ENCODE results near the gene TTC12. TPM values are rescaled to one million over a fixed set of nuclear protein-coding genes. Genes with fewer than 3 reads are reported as not detected.

TTC12 gene
- total and polyA plus RNA-seq, 2 of the 4 experiments (the other 2 are of a cell fraction) = 10.0 to 14.7 TPM

DNA sequence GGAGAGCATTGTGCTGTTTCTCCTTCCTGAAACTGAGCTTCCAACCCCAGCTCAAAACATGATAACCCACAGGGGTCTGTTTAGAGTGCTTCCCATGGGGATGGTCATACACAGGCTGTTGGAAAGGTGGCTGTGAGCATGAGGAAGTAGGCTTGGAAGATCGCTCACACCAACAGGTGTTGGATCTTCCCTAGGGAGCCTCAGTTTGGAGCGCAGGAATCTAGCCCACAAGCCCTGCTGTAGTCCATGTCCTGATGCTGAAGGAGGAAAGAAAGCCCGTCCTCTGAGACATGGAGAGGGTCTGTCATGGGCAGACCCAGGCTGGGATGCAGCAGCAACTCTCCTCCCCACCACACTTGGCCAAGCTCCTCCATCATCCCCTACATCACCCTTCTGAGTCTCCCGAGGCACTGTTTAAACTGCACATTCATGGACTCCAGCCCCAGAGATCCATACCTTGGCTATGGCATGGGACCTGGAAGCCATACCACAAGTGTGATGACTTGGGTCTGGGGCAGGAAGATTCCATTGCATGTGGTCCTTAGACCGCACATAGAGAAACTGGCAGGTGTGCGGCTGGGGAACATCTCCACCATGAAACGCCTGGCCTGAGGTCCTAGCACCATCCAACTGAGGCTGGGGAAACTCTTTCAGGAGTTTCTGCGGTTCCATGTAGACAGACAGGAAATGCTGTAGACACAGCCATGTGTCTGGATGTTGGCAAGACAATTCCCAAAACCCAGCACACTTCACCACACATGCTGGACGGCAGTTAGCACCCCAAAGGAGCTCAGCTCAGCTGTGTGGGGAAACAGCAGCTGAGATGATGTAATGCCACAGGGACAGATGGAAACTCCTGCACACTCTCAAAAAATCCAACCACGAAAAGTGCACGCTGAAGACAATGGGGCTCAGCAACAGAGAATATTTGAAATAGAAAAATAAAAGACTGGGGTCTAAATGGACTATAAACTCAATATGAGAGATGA, 27.6 kb upstream of the TTC12 start:
- Histone ChIP-seq H3K4me1 (ENCODE audit: control insufficient read depth, insufficient read depth, low read length) (peaks cover 6% of the 10 kb centered on the region; the same call in 1 of the 2 replicates), H4K8ac (ENCODE audit: low read depth in 2 of 2, low read length in 2 of 2) (no peak overlapping the region), H3K9ac (ENCODE audit: low read depth, low read length) (no peak overlapping the region), H4K91ac (ENCODE audit: insufficient read depth, low read depth, low read length) (no peak overlapping the region), H2AK9ac (replicated peaks; ENCODE audit: low read depth, low read length, poor library complexity) (no peak overlapping the region), H4K20me1 (ENCODE audit: insufficient read depth, low read length) (no peaks in the 10 kb centered on the region), H3K4ac (ENCODE audit: low read depth, low read length) (no peak overlapping the region), H3K23ac (ENCODE audit: low read depth, low read length) (no peak overlapping the region), H2BK20ac (ENCODE audit: low read depth, low read length) (no peak overlapping the region), H3K4me2 (ENCODE audit: low read depth, low read length) (no peak overlapping the region; the same call in 1 of the 2 replicates), H4K5ac (ENCODE audit: low read depth, low read length) (no peak overlapping the region), H3K56ac (ENCODE audit: extremely low read depth, insufficient read depth, low read length) (no peak overlapping the region), H2BK120ac (ENCODE audit: low read depth, low read length) (no peak overlapping the region), H3K9me3 (ENCODE audit: control insufficient read depth, insufficient read depth, low read length) (no peaks in the 10 kb centered on the region), H3K9me1 (ENCODE audit: insufficient read depth, low read length) (no peaks in the 10 kb centered on the region), H3K79me1 (ENCODE audit: low read depth in 1 of 2, low read length in 2 of 2) (no peaks in the 10 kb centered on the region), H3K36me3 (ENCODE audit: control insufficient read depth, insufficient read depth, low read length) (no peaks in the 10 kb centered on the region), H3K27me3 (ENCODE audit: control insufficient read depth, insufficient read depth, low read length) (peaks cover 11% of the 10 kb centered on the region; the same call in 1 of the 2 replicates), H2BK5ac (ENCODE audit: low read depth, low read length, poor library complexity, severe bottlenecking) (no peak overlapping the region), H2AK5ac (ENCODE audit: low read depth, low read length) (no peak overlapping the region), H3K4me3 (ENCODE audit: insufficient read depth, low read depth, low read length) (no peak overlapping the region), H3K18ac (ENCODE audit: low read depth, low read length) (no peak overlapping the region), H2AFZ (replicated peaks; ENCODE audit: low read length, poor library complexity) (no peak overlapping the region), H3K27ac (ENCODE audit: insufficient read depth, low read length) (no peak overlapping the region), H3K14ac (replicated peaks; ENCODE audit: low read depth, low read length) (no peak overlapping the region), H2BK15ac (ENCODE audit: low read depth, low read length) (no peak overlapping the region)
- ATAC-seq (ENCODE audit: low read depth) (no peak), DNase-seq (no peak)
- in situ Hi-C loops (cut with MboI; ENCODE audit: low sequenced_read_pairs) = loop anchor here (10.0 to 25.0 kb wide), 3 partner anchors 1002 to 1175 kb away; partner anchors contain the start of gene PTS
- BruUV-seq (replicated peaks) = no TSS peak
- CTCF ChIA-PET = no interaction called here
- TF ChIP-seq, protein P1, sequence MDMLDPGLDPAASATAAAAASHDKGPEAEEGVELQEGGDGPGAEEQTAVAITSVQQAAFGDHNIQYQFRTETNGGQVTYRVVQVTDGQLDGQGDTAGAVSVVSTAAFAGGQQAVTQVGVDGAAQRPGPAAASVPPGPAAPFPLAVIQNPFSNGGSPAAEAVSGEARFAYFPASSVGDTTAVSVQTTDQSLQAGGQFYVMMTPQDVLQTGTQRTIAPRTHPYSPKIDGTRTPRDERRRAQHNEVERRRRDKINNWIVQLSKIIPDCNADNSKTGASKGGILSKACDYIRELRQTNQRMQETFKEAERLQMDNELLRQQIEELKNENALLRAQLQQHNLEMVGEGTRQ (IDR thresholded peaks at IDR 0.05; ENCODE audit: low read depth, low read length) = no peak
- TF ChIP-seq CEBPB (IDR thresholded peaks at IDR 0.05; ENCODE audit: low read depth, low read length) (no peak), BHLHE40 (IDR thresholded peaks at IDR 0.05; ENCODE audit: low read depth, low read length) (no peak), FOS (IDR thresholded peaks at IDR 0.05; ENCODE audit: low read depth, low read length) (no peak), ELK1 (IDR thresholded peaks at IDR 0.05; ENCODE audit: borderline replicate concordance, low read depth, low read length) (no peak), MXI1 (IDR thresholded peaks at IDR 0.05; ENCODE audit: borderline replicate concordance, low read depth, low read length) (no peak), RFX5 (IDR thresholded peaks at IDR 0.05; ENCODE audit: low read depth, low read length) (no peak)
- dilution Hi-C loops (cut with HindIII; ENCODE audit: low sequenced_read_pairs, unreplicated experiment) = no loop called here
- intact Hi-C loops (cut with micrococcal nuclease) = loop anchor here (10.0 kb wide), 1 partner anchor 1172 kb away; no protein-coding TSS in a partner anchor
- 82% methylated on average over 6 of the region's 11 CpGs; no CpG with 5 or more reads in 1 of the 2 experiments for WGBS, 2 experiments (ENCODE audit: extremely low coverage in 2 of 2, insufficient read length in 1 of 2)
- POLR2A ChIA-PET (ENCODE audit: unreplicated experiment) = no interaction called here

All from IMR-90 (cell line).